H1 (cell line): ENCODE measurements around the gene MAP2K5. TPM values are rescaled to one million over a fixed set of nuclear protein-coding genes. Genes with fewer than 3 reads are reported as not detected.
A peak's percentile ranks its signal among the peaks of the same experiment; 100 is the strongest.

Experiments used
- CTCF ChIA-PET: fragments of 300-600 bp; sonication (Branson Sonifier 250); formaldehyde crosslinking; loops from one replicate; lab custom pipeline; 2021; ENCODE audit not compliant: partially characterized antibody; lab: Charles Lee
- POLR2A ChIA-PET: fragments of 300-600 bp; sonication (Branson Sonifier 250); formaldehyde crosslinking; loops from one replicate; lab custom pipeline; 2021; ENCODE audit warnings: inconsistent platforms; ENCODE audit not compliant: partially characterized antibody; lab: Charles Lee
- DNase-seq, 2 experiments: peaks; one replicate each; pipeline versions ENCODE4 v3.0.0 to v3.0.0-alpha.2; 2010 to 2022; ENCODE audit warnings: low spot score in 2 of 2, low read depth in 1 of 2, mixed read lengths in 1 of 2
- FAIRE-seq: peaks from 2 replicates; lab custom pipeline; 2011; peaks lifted over from hg19 to GRCh38; lab: Jason Lieb, UNC
- H2AFZ ChIP-seq: 2 replicates; pipeline ENCODE4 v1.8.1; 2012; ENCODE audit warnings: low read length, inconsistent platforms
- H2AK5ac ChIP-seq: 2 replicates; pipeline ENCODE4 v1.6.1; 2013; ENCODE audit warnings: low read depth, low read length
- H2BK120ac ChIP-seq: replicated peaks from 2 replicates; pipeline ENCODE3; 2013; ENCODE audit warnings: low read depth, low read length, inconsistent platforms
- H2BK12ac ChIP-seq: 2 replicates; pipeline ENCODE4 v1.6.1; 2013; ENCODE audit warnings: low read depth, low read length
- H2BK15ac ChIP-seq: 2 replicates; pipeline ENCODE4 v1.6.1; 2013; ENCODE audit warnings: low read length
- H2BK20ac ChIP-seq: 2 replicates; pipeline ENCODE4 v1.6.1; 2013; ENCODE audit warnings: low read length
- H2BK5ac ChIP-seq: 2 replicates; pipeline ENCODE4 v1.6.1; 2013; ENCODE audit warnings: low read depth, low read length
- H3K14ac ChIP-seq: 2 replicates; pipeline ENCODE4 v1.6.1; 2013; ENCODE audit warnings: inconsistent platforms; ENCODE audit not compliant: insufficient read length
- H3K18ac ChIP-seq: 2 replicates; pipeline ENCODE4 v1.6.1; 2013; ENCODE audit warnings: low read length; ENCODE audit errors: extremely low read depth
- H3K23ac ChIP-seq: 2 replicates; pipeline ENCODE4 v1.6.1; 2013; ENCODE audit warnings: inconsistent platforms; ENCODE audit not compliant: insufficient read length
- H3K23me2 ChIP-seq: 2 replicates; pipeline ENCODE4 v1.6.1; 2013; ENCODE audit warnings: low read depth, low read length
- H3K27ac ChIP-seq: 2 replicates; pipeline ENCODE4 v1.6.1; 2011; ENCODE audit warnings: low read depth, low read length, inconsistent platforms
- H3K27me3 ChIP-seq, 4 experiments: replicated peaks in 1 of 4; 1 replicate in 1 of 4; 2 replicates in 3 of 4; pipeline versions ENCODE4 v1.6.1 to v1.8.1; 2011 to 2013; ENCODE audit warnings: low read length in 3 of 4, mild to moderate bottlenecking in 3 of 4, inconsistent platforms in 2 of 4, mixed read lengths in 2 of 4, moderate library complexity in 1 of 4; ENCODE audit not compliant: control insufficient read depth in 3 of 4, insufficient read depth in 3 of 4; ENCODE audit errors: extremely low read depth in 1 of 4
- H3K36me3 ChIP-seq, 4 experiments: 2 replicates each; pipeline versions ENCODE4 v1.6.1 to v1.8.1; 2011 to 2013; ENCODE audit warnings: mild to moderate bottlenecking in 4 of 4, low read length in 3 of 4, moderate library complexity in 2 of 4, control low read depth in 1 of 4, inconsistent platforms in 1 of 4; ENCODE audit not compliant: insufficient read depth in 4 of 4, control insufficient read depth in 2 of 4
- H3K4ac ChIP-seq: replicated peaks from 2 replicates; pipeline ENCODE3; 2013; ENCODE audit warnings: low read length, low read depth, mixed read lengths, inconsistent platforms; ENCODE audit not compliant: insufficient read length
- H3K4me1 ChIP-seq, 4 experiments: replicated peaks in 1 of 4; 1 replicate in 1 of 4; 2 replicates in 3 of 4; pipeline versions ENCODE4 v1.6.1 to v1.8.1; 2011 to 2013; ENCODE audit warnings: low read length in 3 of 4, inconsistent platforms in 2 of 4, mixed read lengths in 1 of 4; ENCODE audit not compliant: insufficient read depth in 4 of 4, control insufficient read depth in 3 of 4
- H3K4me2 ChIP-seq, 2 experiments: 2 replicates each; pipeline versions ENCODE4 v1.6.1 to v1.8.1; 2011 to 2013; ENCODE audit warnings: low read depth in 2 of 2, low read length in 2 of 2, control low read depth in 1 of 2, inconsistent platforms in 1 of 2, mild to moderate bottlenecking in 1 of 2; ENCODE audit not compliant: insufficient read depth in 1 of 2
- H3K4me3 ChIP-seq, 4 experiments: fragments of 200-600, 300-600 bp in 1 of 4; sonication (generic), shearing (Covaris generic), sonication (Bioruptor Twin) in 1 of 4; 2 replicates each; pipeline versions ENCODE4 v1.5.1 to v1.8.1; 2011 to 2016; ENCODE audit warnings: low read length in 4 of 4, low read depth in 3 of 4, control low read depth in 2 of 4, inconsistent platforms in 2 of 4, mild to moderate bottlenecking in 2 of 4, mixed read lengths in 1 of 4, moderate library complexity in 1 of 4; ENCODE audit not compliant: insufficient read depth in 2 of 4; ENCODE audit errors: extremely low read depth in 1 of 4
- H3K56ac ChIP-seq: replicated peaks from 2 replicates; pipeline ENCODE3; 2013; ENCODE audit warnings: low read depth, mild to moderate bottlenecking, mixed read lengths, low read length, inconsistent platforms; ENCODE audit not compliant: insufficient read length
- H3K79me1 ChIP-seq: 2 replicates; pipeline ENCODE4 v1.6.1; 2013; ENCODE audit warnings: low read depth, low read length, control low read depth
- H3K79me2 ChIP-seq, 2 experiments: 2 replicates each; pipeline versions ENCODE4 v1.6.1 to v1.8.1; 2012 to 2013; ENCODE audit warnings: low read length in 2 of 2, mild to moderate bottlenecking in 2 of 2, inconsistent platforms in 1 of 2; ENCODE audit not compliant: insufficient read depth in 2 of 2, control insufficient read depth in 1 of 2
- H3K9ac ChIP-seq, 4 experiments: replicated peaks in 1 of 4; 1 replicate in 1 of 4; 2 replicates in 3 of 4; pipeline versions ENCODE4 v1.6.1 to v1.8.1; 2011 to 2013; ENCODE audit warnings: low read depth in 3 of 4, low read length in 3 of 4, control low read depth in 2 of 4, mild to moderate bottlenecking in 2 of 4, moderate library complexity in 2 of 4, inconsistent platforms in 1 of 4; ENCODE audit errors: extremely low read depth in 1 of 4
- H3K9me3 ChIP-seq, 2 experiments: 2 replicates each; pipeline versions ENCODE4 v1.6.1 to v1.8.1; 2012 to 2013; ENCODE audit warnings: mild to moderate bottlenecking in 2 of 2, moderate library complexity in 2 of 2, control low read depth in 1 of 2, inconsistent platforms in 1 of 2, low read depth in 1 of 2, low read length in 1 of 2, mixed read lengths in 1 of 2; ENCODE audit not compliant: insufficient read depth in 2 of 2
- H4K20me1 ChIP-seq, 2 experiments: replicated peaks in 1 of 2; 2 replicates each; pipeline versions ENCODE3 to v1.8.1; 2011 to 2013; ENCODE audit warnings: inconsistent platforms in 2 of 2, low read length in 2 of 2, mild to moderate bottlenecking in 1 of 2; ENCODE audit not compliant: insufficient read depth in 2 of 2, control insufficient read depth in 1 of 2
- H4K5ac ChIP-seq: 2 replicates; pipeline ENCODE4 v1.6.1; 2013; ENCODE audit warnings: low read length, low read depth, mixed read lengths, inconsistent platforms; ENCODE audit not compliant: insufficient read length
- H4K8ac ChIP-seq: 2 replicates; pipeline ENCODE4 v1.8.0; 2013; ENCODE audit warnings: mild to moderate bottlenecking, moderate library complexity, low read length, inconsistent platforms; ENCODE audit not compliant: insufficient read depth; ENCODE audit errors: extremely low read depth
- H4K91ac ChIP-seq: replicated peaks from 2 replicates; pipeline ENCODE3; 2013; ENCODE audit warnings: low read length, mixed read lengths, inconsistent platforms; ENCODE audit not compliant: insufficient read length
- CEBPB ChIP-seq: IDR thresholded peaks from 2 replicates; pipeline ENCODE4 v1.6.1; 2012; ENCODE audit warnings: low read depth, low read length
- CHD2 ChIP-seq: IDR thresholded peaks from 2 replicates; pipeline ENCODE4 v1.6.1; 2012; ENCODE audit warnings: low read length, improper control_type of control experiment
- JUND ChIP-seq: IDR thresholded peaks from 2 replicates; pipeline ENCODE4 v1.6.1; 2011; ENCODE audit warnings: mild to moderate bottlenecking, improper control_type of control experiment, low read length
- PHF8 ChIP-seq: fragments of 200-600 bp; sonication (generic); conservative IDR thresholded peaks from 2 replicates; pipeline ENCODE4 v1.7.1; 2012; ENCODE audit warnings: low read depth, mild to moderate bottlenecking, inconsistent platforms, low read length, moderate library complexity
- RFX5 ChIP-seq: IDR thresholded peaks from 2 replicates; pipeline ENCODE4 v1.6.1; 2011; ENCODE audit warnings: low read depth, low read length, improper control_type of control experiment, borderline replicate concordance
- TAF1 ChIP-seq: IDR thresholded peaks from 2 replicates; pipeline ENCODE4 v1.6.1; 2011; ENCODE audit warnings: mild to moderate bottlenecking, low read depth, low read length
- TAF7 ChIP-seq: optimal IDR thresholded peaks from 2 replicates; pipeline ENCODE3; 2011; ENCODE audit warnings: low read depth, mild to moderate bottlenecking, inconsistent platforms, low read length, moderate library complexity, borderline replicate concordance
- WGBS, 2 experiments: shearing (Covaris generic) in 1 of 2; methylation state at CpG; one replicate each; pipeline versions ENCODE4 v1.1.6 to v1.1.7; 2013 to 2015; ENCODE audit warnings: low lambda C conversion rate in 2 of 2, mixed read lengths in 2 of 2, inconsistent platforms in 1 of 2, low coverage in 1 of 2, missing lambda C conversion rate in 1 of 2; ENCODE audit not compliant: insufficient replicate concordance in 2 of 2, insufficient coverage in 1 of 2, insufficient read length in 1 of 2; ENCODE audit errors: extremely low coverage in 1 of 2, missing lambda C conversion rate in 1 of 2; 5-methylcytosine and 5-hydroxymethylcytosine counted together
- polyA plus RNA-seq, 7 experiments: library from polyadenylated mRNA; depleted of rRNA in 3 of 7; stranded (reverse) in 5 of 7; unstranded in 2 of 7; fragments of >200 nt in 5 of 7; fragments of 200-250 nt in 2 of 7; gene quantifications; 1 replicate in 5 of 7; 2 replicates in 1 of 7; 4 replicates in 1 of 7; pipeline versions ENCODE4 v1.2.1 to v1.2.3, GENCODE V29; 2011 to 2013; ENCODE audit warnings: missing spikeins in 2 of 7, mixed read lengths in 2 of 7
- total RNA-seq: library from RNA; stranded (reverse); fragmentation: NEBNext Ultra II Directional; extraction: Animal tissue kit (Norgen Biotek cat#: 25700); gene quantifications from 2 replicates; pipeline ENCODE4 v1.2.1, GENCODE V29; 2021
- TF ChIP-seq, protein P1 (sequence below): IDR thresholded peaks from 2 replicates; pipeline ENCODE4 v1.6.1; 2012; ENCODE audit warnings: low read length, inconsistent platforms
- TF ChIP-seq, protein P2 (sequence below): IDR thresholded peaks from 2 replicates; pipeline ENCODE4 v1.6.1; 2011; ENCODE audit warnings: low read length, improper control_type of control experiment
- TF ChIP-seq, protein P3 (sequence below): IDR thresholded peaks from 2 replicates; pipeline ENCODE4 v1.6.1; 2012; ENCODE audit warnings: inconsistent platforms

Gene MAP2K5
- total and polyA plus RNA-seq, 2 of the 8 experiments (the other 6 are each of a cell fraction or from before 2014, with no cell fraction given): 4.4 to 15.8 TPM

- Histone ChIP-seq H2BK15ac (0 out of 2 replicates have a peak overlapping the region, but pooled peaks have one; percentile 3), H2BK5ac (no peak overlapping the region), H3K4me1 (peaks cover 7 to 18% (median 14%) of the 10 kb centered on the region in 4 experiments)
- TF ChIP-seq, protein P1, sequence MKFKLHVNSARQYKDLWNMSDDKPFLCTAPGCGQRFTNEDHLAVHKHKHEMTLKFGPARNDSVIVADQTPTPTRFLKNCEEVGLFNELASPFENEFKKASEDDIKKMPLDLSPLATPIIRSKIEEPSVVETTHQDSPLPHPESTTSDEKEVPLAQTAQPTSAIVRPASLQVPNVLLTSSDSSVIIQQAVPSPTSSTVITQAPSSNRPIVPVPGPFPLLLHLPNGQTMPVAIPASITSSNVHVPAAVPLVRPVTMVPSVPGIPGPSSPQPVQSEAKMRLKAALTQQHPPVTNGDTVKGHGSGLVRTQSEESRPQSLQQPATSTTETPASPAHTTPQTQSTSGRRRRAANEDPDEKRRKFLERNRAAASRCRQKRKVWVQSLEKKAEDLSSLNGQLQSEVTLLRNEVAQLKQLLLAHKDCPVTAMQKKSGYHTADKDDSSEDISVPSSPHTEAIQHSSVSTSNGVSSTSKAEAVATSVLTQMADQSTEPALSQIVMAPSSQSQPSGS: no peak
- TF ChIP-seq CEBPB (no peak), JUND (no peak), PHF8 (no peak), CHD2 (no peak), RFX5 (no peak), TAF1 (no peak), TAF7 (no peak)
- TF ChIP-seq, protein P2, sequence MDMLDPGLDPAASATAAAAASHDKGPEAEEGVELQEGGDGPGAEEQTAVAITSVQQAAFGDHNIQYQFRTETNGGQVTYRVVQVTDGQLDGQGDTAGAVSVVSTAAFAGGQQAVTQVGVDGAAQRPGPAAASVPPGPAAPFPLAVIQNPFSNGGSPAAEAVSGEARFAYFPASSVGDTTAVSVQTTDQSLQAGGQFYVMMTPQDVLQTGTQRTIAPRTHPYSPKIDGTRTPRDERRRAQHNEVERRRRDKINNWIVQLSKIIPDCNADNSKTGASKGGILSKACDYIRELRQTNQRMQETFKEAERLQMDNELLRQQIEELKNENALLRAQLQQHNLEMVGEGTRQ: no peak
- TF ChIP-seq, protein P3, sequence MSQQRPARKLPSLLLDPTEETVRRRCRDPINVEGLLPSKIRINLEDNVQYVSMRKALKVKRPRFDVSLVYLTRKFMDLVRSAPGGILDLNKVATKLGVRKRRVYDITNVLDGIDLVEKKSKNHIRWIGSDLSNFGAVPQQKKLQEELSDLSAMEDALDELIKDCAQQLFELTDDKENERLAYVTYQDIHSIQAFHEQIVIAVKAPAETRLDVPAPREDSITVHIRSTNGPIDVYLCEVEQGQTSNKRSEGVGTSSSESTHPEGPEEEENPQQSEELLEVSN: no peak
- TF ChIP-seq, all 59 proteins: peak for 0
- no peak overlapping the region for H3K14ac ChIP-seq
- peak overlapping the region; percentile 1; the same call in 1 of the 2 replicates for H2BK12ac ChIP-seq
- no peak overlapping the region for H3K23ac ChIP-seq
- WGBS, 2 experiments: 94% methylated on average over 5 of the region's 5 CpGs; no CpG with 5 or more reads in 1 of the 2 experiments
- POLR2A ChIA-PET: interaction anchor here (0.6 to 0.7 kb wide), 2 partner anchors 12 to 373 kb away, joined by 3 read pairs; no protein-coding TSS in a partner anchor
- H3K27me3 ChIP-seq: no peaks in the 10 kb centered on the region; a peak in 1 of 7 replicates
- no peaks in the 10 kb centered on the region for H3K79me2 ChIP-seq
- no peak overlapping the region for H3K27ac ChIP-seq
- no peak overlapping the region for H2AFZ ChIP-seq
- no peak overlapping the region for H2AK5ac ChIP-seq
- H2BK120ac ChIP-seq: no peak overlapping the region
- H3K18ac ChIP-seq: no peak overlapping the region
- H3K79me1 ChIP-seq: no peaks in the 10 kb centered on the region; the same call in 1 of the 2 replicates
- CTCF ChIA-PET: interaction anchor here (0.9 to 1.2 kb wide), 2 partner anchors 16 to 285 kb away, joined by 4 read pairs; no protein-coding TSS in a partner anchor
- H3K56ac ChIP-seq: no peak overlapping the region
- no peak overlapping the region for H2BK20ac ChIP-seq
- H3K4ac ChIP-seq: no peak overlapping the region
- H3K4me2 ChIP-seq: no peak overlapping the region
- H3K23me2 ChIP-seq: no peaks in the 10 kb centered on the region
- no peak overlapping the region for H4K91ac ChIP-seq
- H3K9ac ChIP-seq: no peak overlapping the region
- H3K36me3 ChIP-seq: no peaks in the 10 kb centered on the region
- H4K8ac ChIP-seq: no peak overlapping the region
- H4K20me1 ChIP-seq: no peaks in the 10 kb centered on the region
- H3K9me3 ChIP-seq: no peaks in the 10 kb centered on the region
- no peak overlapping the region for H4K5ac ChIP-seq
- DNase-seq (no peak), FAIRE-seq (no peak)
- no peak overlapping the region for H3K4me3 ChIP-seq
These were observed 242.9 kb downstream of the MAP2K5 start for GRCh38 chr15:67785431-67785830.
